Bone marrow (tissue), 2 donors: Measurements from ENCODE around the gene HPCAL1.

ENCODE experiments used
- DNase-seq, 2 donors: peaks; one replicate each; lab custom pipeline; 2025; lab: John Stamatoyannopoulos, UW

Gene HPCAL1

DNA sequence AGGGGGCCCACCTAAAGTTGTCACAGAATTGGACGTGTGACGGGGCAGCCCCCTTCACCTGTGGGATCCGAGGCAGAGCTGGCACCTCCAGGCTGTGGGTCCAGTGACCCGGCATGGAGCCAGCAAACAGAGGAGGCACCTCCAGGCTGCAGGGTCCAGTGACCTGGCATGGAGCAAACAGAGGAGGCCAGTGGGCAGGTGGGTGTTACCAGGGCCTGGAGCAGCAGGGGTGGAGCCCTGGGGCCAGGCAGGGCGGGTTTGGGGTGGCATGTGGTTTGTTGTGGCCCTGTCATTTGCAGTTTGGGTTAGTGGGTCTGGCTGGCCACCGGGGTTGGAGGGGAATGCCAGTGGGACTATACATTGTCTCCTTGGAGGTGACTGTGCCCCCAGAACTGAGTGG is 68.2 kb downstream of the HPCAL1 start:
- no peak for DNase-seq

- DNase-seq: no peak
Measured at GRCh38 chr2:10371441-10372196, 68.9 kb downstream of the HPCAL1 start.

DNA sequence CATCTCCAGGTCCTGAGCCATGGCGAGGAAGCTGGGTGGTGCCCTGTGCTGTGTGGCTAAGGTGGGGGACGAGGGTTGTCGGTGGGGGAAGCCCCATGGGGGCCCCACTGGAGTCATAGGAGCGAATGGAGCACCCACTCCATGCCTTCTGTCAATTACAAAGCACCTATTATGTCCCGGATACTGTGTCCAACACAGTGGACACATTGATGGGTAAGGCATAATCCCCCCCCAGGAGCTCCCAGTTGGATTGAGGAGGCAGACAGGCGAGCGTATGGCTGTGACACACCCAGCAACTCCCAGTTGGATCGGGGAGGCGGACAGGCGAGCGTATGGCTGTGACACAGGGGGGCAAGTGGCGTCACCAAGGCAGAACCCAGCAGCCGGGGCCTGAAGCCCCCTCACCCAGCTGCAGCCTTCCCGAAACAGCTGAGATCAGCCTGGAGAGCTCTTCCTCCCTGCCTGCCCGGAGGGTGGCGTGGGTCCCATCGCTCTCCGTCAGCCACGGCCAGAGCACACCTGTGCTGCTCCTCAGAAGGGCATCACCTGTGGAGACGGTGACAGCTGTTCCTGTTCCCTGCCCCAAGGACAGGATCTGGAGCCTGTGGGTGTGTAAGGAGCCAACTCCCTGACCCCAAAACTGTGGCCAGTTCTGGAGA is 69.6 kb downstream of the HPCAL1 start:
- no peak for DNase-seq

DNA sequence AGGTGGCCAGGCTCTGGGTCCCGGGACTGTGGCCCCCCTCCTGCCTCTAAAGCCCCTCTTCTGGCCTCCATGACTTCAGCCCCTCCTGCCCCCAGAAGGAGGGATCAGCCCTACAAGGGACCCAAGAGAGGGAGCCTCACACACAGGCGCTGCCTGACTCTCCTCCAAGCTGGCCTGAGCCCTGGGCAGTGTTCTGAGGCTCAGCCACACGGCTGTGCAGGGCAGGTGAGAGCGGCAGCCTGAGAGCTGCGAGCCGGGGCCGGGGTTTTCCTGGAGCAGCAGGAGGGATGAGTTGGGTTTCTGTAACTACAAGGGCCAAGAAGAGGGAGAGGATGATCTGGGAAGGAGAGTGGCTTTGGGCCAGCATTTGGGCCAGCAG is 70.1 kb downstream of the HPCAL1 start:
- DNase-seq: no peak

GRCh38 chr2:10373931-10374330 is 71.2 kb downstream of the HPCAL1 start:
- no peak for DNase-seq

DNA sequence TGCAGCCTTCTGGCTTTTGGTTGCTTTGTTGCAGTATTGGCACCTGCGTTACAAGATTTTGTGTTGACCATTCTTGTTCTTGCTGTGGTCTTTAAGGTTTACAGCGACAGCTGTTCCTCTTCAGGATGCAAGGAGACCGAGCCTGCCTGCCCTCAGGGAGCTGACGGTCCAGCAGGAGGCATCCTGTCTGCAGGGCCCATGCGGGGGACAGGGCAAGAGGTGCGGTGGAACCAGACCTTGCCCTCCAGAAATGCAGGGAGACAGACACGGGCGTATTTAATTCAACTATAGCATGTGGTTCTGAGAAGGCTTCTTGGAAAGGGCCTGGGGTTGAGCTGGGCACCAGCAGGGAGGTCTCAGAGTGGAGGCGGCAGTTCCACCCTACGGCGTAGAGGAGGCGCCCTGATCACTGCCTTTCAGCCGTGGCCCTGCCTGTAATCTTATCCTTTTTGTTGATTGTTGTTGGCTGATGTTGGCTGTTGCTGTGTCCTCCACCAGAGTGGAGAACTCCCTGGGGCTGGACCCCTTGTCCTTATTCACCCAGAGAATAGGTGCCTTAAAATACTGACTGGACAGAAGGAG is 71.7 kb downstream of the HPCAL1 start:
- DNase-seq: no peak

DNA sequence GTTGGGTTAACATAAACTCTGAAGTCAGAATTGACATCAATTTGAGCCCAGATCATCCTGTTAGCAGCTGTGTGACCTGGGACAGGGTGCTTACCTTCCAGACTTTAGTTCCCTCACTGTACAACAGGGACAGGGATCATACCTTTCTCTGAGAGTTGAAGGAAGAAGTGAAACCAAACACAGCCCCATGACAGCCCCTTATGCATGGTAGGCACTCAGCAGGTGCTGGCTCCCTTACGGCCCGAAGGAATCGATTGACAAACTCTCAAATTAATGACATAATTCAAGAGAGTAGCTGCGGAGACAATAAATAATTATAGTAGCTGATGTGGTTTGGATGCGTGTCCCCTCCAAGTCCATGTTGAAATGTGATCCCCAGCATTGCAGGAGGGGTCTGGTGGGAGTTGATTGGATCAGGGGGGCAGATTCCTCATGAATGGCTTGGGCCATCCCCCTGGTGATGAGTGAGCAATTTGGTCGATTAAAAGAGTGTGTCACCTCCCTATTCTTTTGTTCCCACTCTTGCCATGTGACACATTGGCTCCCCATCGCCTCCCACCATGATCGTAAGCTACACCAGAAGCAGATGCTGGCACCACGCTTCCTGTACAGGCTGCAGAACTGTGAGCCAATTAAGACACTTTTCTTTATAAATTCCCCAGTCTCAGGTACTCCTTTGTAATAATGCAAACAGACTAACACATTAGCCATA is 73.0 kb downstream of the HPCAL1 start:
- DNase-seq: peak in 1 of 2 donors; percentile 84

DNA sequence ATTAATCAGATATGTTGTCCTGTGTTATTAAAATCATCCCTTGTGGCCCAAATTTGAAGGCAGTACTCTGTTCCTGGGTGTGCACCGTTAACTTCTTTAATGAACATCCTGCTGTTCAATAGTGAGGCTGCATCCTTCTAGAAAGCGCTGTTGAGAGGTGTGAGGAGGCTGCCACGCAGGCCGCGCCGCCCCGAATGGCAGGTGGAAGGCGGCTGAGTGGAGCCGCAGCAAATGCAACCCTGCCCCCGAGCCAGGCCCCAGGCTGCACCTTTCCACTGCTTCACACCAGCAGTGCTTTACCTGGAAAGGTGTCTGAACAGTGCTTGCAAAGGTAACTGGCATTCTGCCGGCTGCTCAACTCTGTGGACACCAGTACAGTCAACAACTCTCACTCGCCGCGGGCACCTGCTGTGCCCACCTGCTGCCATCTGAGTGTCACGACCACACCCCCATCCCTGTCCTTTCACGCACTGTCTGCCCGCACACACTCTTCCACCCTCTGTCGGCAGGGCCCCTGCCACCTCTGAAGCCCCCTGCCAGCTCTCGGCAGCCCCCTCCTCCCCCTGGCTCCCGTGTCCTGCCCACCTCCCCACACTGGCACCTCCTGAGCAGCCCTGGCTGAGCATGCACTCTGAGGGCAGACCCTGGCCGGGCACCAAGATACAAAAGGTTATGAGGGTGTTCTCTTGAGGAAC is 74.5 kb downstream of the HPCAL1 start:
- DNase-seq: no peak

GRCh38 chr2:10377747-10378085 is 75.0 kb downstream of the HPCAL1 start:
- DNase-seq: no peak

DNA sequence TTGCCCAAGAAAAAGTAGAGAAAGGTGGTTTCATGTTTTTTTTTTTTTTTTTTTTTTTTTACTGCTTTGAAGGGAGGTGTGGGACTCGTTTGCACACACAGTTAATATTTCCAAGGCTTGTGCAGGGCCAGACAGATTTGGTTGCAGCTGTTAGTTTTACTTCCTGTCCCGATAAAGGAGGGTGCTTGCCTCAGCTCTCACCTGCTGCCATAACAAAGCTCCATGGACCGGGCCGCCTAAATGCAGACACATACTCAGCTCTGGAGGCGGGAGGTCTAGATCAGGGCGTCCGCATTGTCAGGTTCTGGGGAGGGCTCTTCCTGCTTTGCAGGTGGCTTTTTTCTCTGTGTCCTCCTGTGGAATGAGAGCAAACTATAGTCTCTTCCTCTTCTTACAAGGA is 75.5 kb downstream of the HPCAL1 start:
- no peak for DNase-seq

DNA sequence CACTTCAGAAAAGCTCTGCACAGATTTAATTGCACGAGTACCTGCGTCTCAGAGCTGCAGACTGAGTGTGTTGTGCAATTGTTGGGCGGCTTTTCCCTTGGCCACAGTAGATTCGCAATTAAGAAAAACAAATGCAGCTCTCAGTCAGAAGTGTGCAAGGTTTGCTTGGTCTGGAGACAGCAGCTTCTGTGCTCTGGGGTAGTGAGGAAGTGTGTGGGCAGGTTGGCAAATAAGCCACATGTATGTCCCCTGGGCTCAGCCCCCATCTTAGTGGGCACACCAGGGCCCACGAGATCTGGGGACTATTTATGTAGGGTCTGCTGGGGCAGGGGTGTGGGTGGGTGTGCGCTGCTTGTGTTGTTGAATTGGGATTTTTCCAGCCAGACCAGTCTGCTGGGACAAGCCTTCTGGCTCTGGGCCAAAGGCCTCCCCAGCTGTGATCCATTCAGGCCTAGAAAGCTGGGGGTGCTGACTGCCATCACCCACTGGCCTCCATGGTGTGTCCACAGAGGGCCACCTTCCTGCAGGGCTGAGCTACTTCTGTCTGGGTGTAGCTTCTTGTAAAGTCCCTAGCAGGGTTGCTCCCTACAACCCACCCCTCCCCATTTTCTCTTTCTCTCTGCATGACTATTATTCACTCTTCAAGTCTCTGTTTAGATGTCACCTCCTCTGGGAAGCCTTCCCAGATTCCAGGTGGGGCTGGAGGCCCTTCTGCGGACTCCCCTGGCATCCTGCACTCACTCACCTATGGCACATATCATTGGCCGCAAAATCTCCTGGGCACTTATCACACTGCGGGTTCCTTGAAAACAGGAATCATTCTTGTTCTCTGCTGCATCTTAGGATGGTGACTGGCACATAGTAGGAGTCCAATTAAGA is 77.6 kb downstream of the HPCAL1 start:
- peak in 1 of 2 donors; percentile 40 for DNase-seq

GRCh38 chr2:10381997-10382353 is 79.3 kb downstream of the HPCAL1 start:
- DNase-seq: no peak

DNA sequence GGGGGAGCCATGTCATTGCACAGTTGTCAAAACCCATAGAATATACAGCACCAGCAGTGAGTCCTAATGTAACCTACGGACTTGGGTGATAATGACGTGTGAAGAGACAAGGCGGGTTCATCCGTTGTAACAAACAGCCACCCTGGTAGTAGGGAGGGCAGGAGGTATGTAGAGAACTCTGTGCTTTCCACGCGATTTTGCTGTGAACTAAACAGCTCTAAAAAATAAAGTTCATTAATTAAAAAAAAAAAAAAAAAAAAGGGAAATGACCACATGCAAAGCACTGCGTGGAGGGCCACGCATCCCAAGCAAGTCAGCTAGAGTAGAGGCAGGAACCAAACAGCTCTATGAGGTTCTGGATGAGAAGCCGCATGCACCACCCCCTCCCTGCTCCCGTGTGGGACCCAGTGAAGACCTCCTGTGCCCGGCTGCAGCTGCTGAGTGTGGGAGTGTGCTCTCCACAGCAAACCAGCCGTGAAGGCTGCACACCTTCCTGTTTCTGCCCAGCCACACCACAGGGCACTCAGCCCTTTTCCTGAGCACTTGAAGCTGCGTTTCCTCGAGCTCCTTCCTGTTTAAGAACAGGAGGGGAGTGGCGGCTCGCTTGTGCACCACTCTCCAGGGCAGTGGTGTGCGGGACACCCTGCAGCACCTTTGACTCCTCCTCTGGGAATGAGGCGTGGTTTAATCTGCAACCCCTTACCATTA is 79.8 kb downstream of the HPCAL1 start:
- peak; percentile 18 to 92 for DNase-seq

- DNase-seq: no peak
Measured at GRCh38 chr2:10383960-10384734, 81.4 kb downstream of the HPCAL1 start.

GRCh38 chr2:10385501-10385900 is 82.8 kb downstream of the HPCAL1 start:
- no peak for DNase-seq

DNA sequence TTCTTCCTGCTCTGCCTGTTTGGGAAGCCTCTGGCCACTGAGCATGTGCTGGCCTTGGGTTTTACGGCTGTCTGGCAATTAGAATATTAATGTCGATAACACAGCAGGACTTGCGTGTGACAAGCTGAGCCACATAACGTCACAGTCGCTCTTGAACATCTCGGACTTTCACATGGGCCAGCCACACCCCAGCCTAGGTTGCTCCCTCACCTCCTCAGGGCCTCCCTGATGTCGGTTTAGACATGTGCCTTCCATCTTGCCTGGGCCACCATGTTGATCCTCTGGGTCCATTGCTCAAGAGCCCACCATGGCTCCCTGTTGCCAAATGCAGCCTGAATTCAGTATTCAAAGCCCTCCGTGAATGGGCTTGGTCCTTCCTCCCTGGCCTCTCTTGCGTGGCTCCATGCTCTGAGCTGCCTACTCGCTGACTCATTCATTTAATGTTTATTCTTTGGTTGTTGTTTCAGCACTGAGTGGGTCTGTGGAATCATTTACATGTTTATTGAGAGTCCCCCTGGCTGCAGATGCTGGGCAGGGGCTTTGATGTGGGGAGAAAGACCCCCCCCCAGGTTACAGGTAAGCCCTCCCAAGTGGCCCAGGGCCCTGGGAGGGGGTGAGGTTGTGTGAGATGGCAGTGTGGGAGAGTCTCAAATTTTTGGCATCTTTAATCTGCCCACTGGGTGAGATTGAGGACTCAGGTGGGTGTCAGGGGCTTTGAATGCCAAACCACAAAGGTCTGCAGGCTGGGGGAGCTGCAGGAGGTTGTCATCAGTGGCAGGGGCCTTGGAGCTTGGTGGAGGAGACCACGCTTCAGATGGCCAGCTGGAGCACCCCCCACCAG is 83.4 kb downstream of the HPCAL1 start:
- no peak for DNase-seq

GRCh38 chr2:10387033-10387432 is 84.3 kb downstream of the HPCAL1 start:
- DNase-seq: no peak

GRCh38 chr2:10388954-10389560 is 86.4 kb downstream of the HPCAL1 start:
- no peak for DNase-seq

DNA sequence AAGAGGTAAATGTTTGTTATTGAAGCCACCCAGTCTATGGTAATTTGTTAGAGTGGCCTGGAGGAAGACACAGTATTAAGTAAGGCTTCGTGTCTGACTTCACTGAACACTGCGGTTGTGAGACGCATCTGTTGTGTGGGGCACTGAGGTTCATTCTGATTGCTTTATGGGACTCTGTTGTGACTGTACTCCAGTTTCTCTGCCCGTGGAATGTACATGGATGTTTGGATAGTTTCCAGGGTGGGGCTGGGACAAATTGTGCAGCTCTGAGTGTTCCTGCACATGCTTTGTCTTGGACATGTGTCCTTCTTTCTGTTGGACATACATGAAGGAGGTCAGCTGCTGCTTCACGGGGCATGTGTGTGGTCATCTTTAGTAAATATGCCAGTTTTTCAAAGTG is 86.9 kb downstream of the HPCAL1 start:
- DNase-seq: no peak
